Urinary bladder (tissue), 4 donors: Measurements from ENCODE around the gene SLC22A23. TPM values are rescaled to one million over a fixed set of nuclear protein-coding genes. Genes with fewer than 3 reads are reported as not detected.
"Not testable (repeated sequence)": the region's sequence is repeated elsewhere in the genome, so short reads cannot be mapped to it uniquely, and the experiment has no call there.

Source experiments
- DNase-seq: peaks from one replicate; pipeline ENCODE4 v3.0.0-alpha.2; 2015; ENCODE audit errors: extremely low spot score
- H3K27ac ChIP-seq: one replicate; pipeline ENCODE4 v1.5.1; 2013; ENCODE audit warnings: low read depth, mild to moderate bottlenecking, moderate library complexity
- H3K36me3 ChIP-seq: one replicate; pipeline ENCODE4 v1.6.1; 2013; ENCODE audit warnings: mild to moderate bottlenecking, moderate library complexity; ENCODE audit not compliant: insufficient read depth
- H3K4me1 ChIP-seq: one replicate; pipeline ENCODE4 v1.6.1; 2013; ENCODE audit warnings: mild to moderate bottlenecking, moderate library complexity; ENCODE audit not compliant: insufficient read depth
- H3K4me3 ChIP-seq: one replicate; pipeline ENCODE4 v1.5.1; 2013; ENCODE audit warnings: low read depth, low read length
- WGBS: extraction: QIAGEN DNeasy Blood & Tissue Kit; methylation state at CpG from one replicate; pipeline ENCODE4 v1.1.7; 2013; 5-methylcytosine and 5-hydroxymethylcytosine counted together
- polyA plus RNA-seq: library from polyadenylated mRNA; stranded (reverse); fragments of 200-250 nt; gene quantifications from one replicate; pipeline ENCODE4 v1.2.3, GENCODE V29; 2013
- total RNA-seq: library from RNA; depleted of rRNA; stranded (reverse); fragments of >200 nt; gene quantifications from one replicate; pipeline ENCODE4 v1.2.3, GENCODE V29; 2014
- donor health status: healthy with polysubstance abuse.
- donor health status: healthy.

Gene SLC22A23
- total and polyA plus RNA-seq, 2 donors = 4.9 to 6.6 TPM

DNA sequence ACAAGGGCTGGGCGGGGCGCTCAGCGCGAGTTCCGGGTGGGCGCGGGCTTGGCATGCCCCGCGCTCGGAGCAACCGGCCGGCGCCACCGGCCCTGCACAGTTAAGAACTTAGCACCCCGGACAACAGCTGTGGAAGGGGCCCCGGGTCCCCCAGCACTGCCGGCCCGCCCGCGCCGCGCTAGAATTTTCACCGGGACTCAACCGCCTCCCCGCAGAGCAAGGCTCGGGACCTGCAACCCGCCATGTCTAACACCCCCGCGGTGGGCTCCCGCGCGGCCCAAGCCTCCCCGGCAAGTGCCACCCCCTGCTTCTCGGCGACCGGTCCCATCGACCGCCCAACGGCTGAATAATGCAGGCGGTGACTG lies 203.3 kb downstream of the SLC22A23 start:
- Histone ChIP-seq H3K27ac (no peak overlapping the region), H3K36me3 (no peaks in the 10 kb centered on the region), H3K4me3 (no peak overlapping the region), H3K4me1 (no peaks in the 10 kb centered on the region)
- WGBS = 97% methylated on average over 40 of the region's 40 CpGs
- no peak for DNase-seq

DNA sequence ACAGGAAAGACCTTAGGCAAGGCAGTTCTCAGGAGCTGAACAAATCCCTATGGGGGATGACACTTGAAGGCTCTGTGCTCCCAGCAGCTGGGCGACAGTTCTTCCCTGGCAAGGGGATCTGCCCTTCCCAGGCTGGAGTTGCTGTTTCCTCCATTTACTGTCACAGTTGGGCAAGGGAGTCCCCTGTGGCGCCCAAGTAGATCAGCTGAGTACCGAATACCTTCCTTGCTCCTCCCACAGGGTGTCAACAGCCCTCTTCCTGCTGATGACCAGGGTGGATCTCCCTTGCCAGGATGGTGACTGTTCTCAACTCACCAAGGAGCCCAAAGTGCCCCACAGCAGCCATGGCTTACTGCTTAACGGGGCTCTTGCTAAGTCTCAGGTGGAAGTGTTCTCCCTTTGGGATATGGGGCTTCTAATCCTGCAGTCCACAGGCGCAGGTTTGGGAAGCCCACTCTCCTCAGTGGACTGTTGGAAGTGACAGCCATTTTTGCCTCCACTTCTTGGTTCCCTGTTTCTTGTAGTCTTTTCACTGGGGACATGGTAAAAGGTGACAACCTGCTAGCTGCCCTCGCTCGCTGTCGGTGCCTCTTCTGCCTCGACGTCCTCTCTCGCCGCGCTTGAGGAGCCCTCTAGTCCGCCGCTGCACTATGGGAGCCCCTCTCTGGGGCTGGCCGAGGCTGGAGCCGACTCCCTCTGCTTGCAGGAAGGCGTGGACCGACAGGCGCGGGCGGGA lies 203.8 kb downstream of the SLC22A23 start:
- 92% methylated on average over 22 of the region's 22 CpGs for WGBS
- no peak overlapping the region for H3K4me3 ChIP-seq
- H3K36me3 ChIP-seq = no peaks in the 10 kb centered on the region
- no peaks in the 10 kb centered on the region for H3K4me1 ChIP-seq
- H3K27ac ChIP-seq = no peak overlapping the region
- no peak for DNase-seq

DNA sequence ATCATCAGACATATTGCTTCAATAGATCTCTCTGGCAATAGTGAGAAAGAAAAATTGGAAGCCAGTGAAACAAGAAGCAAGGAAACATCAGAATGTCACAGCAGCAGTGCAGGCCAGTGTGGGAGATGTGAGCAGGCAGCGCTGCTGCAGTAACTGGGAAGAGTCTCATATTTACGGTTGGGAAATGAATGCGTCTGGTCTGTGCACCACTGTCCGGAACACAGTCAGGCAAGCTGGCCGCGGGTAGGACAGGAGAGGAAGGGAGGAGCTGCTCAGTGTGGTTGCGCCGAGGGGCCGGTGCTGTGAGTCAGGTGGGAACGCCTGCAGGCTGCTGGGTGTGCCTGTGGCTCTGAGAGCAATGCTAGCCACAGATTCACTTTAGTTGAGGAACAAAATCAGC lies 204.5 kb downstream of the SLC22A23 start:
- no peak overlapping the region for H3K27ac ChIP-seq
- no peaks in the 10 kb centered on the region for H3K36me3 ChIP-seq
- no peaks in the 10 kb centered on the region for H3K4me1 ChIP-seq
- 91% methylated on average over 10 of the region's 10 CpGs for WGBS
- no peak overlapping the region for H3K4me3 ChIP-seq
- DNase-seq = no peak

DNA sequence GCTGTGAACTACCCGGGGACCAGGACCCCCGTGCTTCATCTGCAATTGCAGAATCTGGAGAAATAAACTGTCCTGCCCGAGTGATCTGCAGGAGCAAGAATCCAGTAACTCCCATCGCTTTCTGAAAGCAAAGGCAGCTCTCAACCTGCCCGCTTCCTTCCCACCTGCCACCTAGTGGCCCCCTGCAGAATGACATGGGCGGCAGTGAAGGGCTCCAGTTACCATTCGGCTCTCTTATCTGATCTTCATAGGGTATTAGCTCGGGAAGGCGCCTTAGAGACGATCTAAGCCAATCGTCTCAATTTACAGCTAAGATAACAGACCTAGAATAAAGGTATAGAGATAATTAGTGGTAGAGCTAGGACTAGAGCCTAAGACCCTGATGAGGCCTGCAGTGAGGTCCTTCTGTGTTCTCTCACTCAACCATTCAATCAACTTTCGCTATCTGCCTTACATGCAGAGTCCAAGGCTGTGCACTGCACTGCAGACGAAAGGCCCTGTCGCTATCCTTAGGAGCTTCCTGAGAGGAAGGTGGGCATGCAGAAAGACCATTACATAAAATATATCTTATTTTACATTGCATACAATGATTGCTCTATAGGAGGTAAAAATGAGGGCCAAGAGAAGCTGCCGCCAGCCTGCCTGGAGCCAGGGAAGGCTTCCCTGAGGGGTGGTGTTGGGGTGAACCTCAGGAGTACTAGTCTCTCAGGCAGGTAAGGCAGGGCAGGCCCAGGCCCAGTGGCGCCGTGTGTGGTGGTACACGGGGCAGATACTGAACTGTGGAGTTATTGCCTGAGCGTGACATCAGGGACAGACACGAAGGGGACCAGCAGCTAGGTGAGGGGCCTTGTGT lies 205.2 kb downstream of the SLC22A23 start:
- Histone ChIP-seq H3K4me3 (no peak overlapping the region), H3K36me3 (no peaks in the 10 kb centered on the region), H3K27ac (no peak overlapping the region), H3K4me1 (no peaks in the 10 kb centered on the region)
- DNase-seq = peak; percentile 63
- WGBS = 38% methylated on average over 20 of the region's 20 CpGs

DNA sequence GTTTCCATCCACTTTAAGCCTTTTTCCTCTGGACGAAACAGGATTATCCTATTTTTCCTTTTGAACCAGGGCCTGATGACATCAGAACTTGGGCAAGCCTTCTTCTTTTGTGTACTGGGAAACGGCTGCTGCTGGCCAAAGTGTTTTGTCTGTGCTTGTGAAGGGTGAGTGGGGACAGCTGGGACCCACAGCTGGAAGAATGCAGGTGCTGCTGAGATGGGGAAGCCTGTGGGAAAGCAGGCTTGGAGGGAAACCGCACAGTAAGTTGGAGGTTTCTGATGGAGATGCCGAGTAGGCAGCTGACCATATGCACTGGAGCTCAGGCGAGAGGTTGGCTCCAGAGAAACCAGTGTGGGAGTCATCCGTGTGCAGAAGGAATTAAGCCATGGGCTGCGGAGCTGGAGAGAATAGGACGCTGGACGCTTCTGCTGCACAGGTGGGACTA lies 206.6 kb downstream of the SLC22A23 start:
- Histone ChIP-seq H3K4me1 (no peaks in the 10 kb centered on the region), H3K36me3 (no peaks in the 10 kb centered on the region), H3K27ac (no peak overlapping the region), H3K4me3 (no peak overlapping the region)
- 75% methylated on average over 9 of the region's 9 CpGs for WGBS
- DNase-seq = no peak

DNA sequence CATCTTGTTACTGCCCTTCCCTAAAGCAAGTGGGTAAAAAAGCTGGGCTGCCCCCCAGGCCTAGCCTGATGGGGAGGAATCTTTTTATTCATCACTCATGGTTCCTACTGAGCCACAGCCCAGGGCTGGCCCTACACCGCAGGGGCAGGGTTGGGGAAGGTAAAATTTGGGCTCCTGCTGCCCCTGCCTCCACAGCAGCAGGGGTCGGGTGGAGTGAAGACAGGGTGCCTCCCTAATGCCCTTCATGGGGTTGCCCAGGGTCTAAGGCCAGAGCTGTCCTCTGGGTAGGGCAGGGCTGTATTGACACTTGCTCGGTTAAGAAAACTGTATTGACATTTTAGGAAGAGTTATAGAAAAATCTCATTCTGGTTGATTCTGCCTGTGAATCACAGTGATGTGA lies 207.0 kb downstream of the SLC22A23 start:
- no peak for DNase-seq
- 86% methylated on average over 3 of the region's 3 CpGs for WGBS
- Histone ChIP-seq H3K27ac (no peak overlapping the region), H3K4me1 (no peaks in the 10 kb centered on the region), H3K4me3 (no peak overlapping the region), H3K36me3 (no peaks in the 10 kb centered on the region)

DNA sequence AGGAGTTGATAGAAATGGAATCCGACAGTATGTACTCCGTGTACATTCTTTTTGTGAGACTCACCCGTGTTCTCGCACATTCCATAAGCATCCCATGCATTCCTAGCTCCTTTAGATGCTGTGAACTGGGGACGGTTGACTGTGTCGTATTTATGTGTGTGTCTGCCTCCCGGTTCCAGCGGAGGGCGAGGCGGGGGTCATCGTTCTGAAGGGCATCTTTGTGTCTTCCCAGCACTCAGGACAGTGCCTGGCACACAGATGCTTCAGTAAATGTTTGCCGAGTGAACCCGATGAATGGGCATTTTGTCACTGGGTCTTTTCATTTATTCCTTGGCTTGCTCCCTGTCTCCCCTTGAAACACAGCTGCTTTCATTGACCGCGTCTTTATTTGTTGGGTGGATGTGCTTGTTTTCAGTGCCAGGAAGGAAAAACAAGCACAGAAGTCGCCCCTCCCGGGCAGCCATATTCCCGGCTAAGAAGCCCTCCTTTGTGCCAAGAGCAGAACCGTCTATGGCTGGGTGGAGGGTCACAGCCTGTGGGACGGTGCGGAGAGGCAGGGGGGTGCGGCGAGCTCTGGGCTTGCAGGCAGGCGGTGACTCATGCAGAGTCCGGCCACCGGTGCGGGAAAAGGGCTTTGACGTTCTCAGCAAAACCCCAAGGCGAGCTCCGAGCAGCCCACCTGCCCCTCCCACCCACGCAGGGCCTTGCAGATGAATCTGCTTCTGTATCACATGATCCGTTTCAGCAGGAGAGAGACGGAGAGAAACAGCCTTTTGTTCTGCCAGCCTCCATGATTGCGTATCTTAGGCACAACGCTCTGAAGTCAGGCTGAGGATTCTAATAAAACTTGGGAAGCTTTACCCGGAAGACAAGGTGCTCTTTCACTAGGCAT lies 209.3 kb downstream of the SLC22A23 start:
- Histone ChIP-seq H3K27ac (no peak overlapping the region), H3K4me3 (peak overlapping the region; percentile 12), H3K36me3 (no peaks in the 10 kb centered on the region), H3K4me1 (no peaks in the 10 kb centered on the region)
- WGBS = 23% methylated on average over 36 of the region's 36 CpGs
- no peak for DNase-seq

DNA sequence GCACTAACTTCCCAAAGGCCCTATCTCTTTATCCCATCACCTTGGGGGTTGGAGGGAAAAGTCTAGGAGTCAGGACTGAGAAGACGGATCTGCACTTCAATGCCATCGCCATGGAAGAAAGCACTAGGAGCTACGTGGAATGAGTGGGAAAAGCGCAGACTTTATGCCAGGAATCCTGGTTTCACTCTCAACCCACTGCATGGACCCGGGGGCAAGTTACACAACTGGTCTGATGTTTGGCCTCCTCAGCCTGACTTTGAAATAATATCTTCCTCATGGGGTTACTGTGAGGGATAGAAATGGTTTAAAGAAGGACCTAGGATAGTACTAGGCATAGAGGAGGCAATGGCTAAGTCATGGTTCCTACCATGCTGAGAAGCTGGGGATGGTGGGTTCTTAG lies 211.6 kb downstream of the SLC22A23 start:
- no peaks in the 10 kb centered on the region for H3K4me1 ChIP-seq
- 95% methylated on average over 5 of the region's 5 CpGs for WGBS

DNA sequence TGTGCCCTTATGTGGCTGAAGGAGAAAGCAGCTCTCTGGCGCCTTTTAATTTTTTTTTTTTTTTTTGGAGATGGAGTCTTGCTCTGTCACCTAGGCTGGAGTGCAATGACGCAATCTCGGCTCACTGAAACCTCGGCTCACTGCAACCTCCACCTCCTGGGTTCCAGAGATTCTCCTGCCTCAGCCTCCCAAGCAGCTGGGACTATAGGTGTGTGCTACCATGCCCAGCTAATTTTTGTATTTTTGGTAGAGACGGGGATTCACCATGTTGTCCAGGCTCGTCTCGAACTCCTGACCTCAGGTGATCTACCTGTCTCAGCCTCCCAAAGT lies 212.1 kb downstream of the SLC22A23 start:
- DNase-seq, H3K27ac ChIP-seq, H3K4me1 ChIP-seq, H3K36me3 ChIP-seq, H3K4me3 ChIP-seq: not testable (repeated sequence)
- 95% methylated on average over 7 of the region's 7 CpGs for WGBS

More for the DNA sequence above, 211.6 kb downstream of the SLC22A23 start:
- Histone ChIP-seq H3K27ac (no peak overlapping the region), H3K4me3 (no peak overlapping the region), H3K36me3 (no peaks in the 10 kb centered on the region)
- no peak for DNase-seq

DNA sequence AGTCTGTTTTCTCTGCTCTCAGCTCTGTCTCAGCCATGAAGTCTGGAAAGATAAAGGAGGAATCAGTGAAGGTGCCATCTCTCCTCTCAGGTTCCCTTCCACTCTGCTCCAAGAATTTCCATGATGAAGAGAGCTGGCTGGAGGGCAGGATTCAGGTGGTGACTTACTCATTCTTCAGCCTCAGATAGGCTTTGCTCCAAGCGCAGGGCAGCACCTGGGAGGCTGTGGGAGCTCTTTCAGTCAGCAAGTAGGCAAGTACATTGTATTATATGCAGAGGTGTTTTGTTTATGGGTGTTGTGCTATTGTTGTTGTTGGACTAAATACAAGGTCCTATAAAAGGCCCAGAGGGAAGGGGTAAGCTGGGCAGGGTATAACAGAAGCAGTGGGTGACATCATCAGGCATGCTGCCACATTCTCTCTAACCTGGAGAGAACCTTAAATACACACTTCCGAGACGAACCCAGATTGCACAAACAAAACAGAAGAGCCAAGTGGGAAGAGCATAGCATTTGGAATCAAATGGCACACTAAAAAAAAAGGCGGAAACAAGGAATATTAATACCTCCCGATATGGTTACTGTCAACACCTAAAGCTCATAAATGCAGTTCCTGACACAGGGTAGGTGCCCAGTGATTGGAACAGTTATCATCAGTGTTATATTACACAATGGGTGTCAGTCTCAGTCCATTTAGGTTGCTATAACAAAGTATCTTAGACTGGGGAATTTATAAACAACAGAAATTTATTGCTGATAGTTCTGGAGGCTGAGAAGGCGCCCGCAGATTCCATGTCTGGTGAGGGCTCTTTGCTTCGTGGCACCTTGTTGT lies 212.6 kb downstream of the SLC22A23 start:
- Histone ChIP-seq H3K36me3 (no peaks in the 10 kb centered on the region), H3K27ac (no peak overlapping the region), H3K4me1 (no peaks in the 10 kb centered on the region), H3K4me3 (no peak overlapping the region)
- DNase-seq = no peak
- WGBS = 72% methylated on average over 8 of the region's 8 CpGs

DNA sequence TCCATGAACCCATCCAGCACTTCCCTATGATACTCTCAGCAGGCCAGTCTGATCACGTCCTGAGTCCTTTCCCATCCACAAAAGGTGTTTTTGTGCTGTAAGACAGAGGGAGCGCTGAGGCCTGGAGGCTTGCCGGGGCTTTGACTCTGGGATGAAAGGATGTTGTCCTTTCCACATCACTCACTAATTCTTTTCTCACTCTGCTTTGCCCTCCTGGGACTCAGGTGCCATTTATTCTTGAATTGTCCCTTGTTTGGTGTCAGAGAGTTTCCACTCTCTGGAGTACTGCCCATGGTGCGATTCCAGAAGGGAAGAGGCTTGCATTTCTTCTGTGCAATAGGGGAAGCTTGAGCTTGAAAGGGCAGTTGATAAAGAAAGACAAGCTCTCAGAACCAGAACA lies 214.1 kb downstream of the SLC22A23 start:
- WGBS = 89% methylated on average over 4 of the region's 4 CpGs
- Histone ChIP-seq H3K36me3 (no peaks in the 10 kb centered on the region), H3K27ac (no peak overlapping the region), H3K4me3 (no peak overlapping the region), H3K4me1 (no peaks in the 10 kb centered on the region)
- DNase-seq = no peak

DNA sequence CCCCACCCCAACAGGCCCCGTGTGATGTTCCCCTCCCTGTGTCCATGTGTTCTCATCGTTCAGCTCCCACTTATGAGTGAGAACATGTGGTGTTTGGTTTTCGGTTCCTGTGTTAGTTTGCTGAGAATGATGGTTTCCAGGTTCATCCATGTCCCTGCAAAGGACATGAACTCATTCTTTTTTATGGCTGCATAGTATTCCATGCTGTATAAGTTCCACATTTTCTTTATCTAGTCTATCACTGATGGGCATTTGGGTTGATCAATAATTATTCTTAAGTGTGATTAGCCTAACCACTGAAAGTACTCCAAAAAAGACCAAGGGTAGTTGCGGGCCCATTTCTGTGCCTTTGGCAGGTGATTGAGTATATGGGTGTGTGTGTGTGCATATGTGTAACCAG lies 215.1 kb downstream of the SLC22A23 start:
- H3K36me3 ChIP-seq, DNase-seq, H3K4me1 ChIP-seq, H3K4me3 ChIP-seq, H3K27ac ChIP-seq: not testable (repeated sequence)
- WGBS = 89% methylated on average over 4 of the region's 4 CpGs

DNA sequence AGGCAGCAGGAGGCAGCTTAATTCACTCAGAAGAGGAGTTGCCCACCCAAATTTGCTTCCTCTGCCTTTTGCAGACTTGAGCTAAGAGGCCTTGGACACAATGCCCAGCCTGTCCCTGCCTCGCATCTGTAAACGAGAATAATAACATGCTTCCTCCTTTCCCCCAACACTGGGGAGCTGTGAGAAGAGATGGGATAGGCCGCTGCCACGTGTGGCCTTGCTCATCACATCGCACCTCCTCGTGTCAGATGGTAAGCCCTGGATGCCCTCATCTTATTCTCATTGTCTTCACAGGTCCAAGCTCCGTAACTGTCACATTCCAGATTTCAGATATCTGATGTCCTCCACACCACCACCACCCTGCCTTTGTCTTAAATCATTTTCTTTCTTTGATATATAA lies 216.3 kb downstream of the SLC22A23 start:
- WGBS = 62% methylated on average over 7 of the region's 7 CpGs
- H3K36me3 ChIP-seq = no peaks in the 10 kb centered on the region
- H3K27ac ChIP-seq = no peak overlapping the region
- no peak for DNase-seq
- H3K4me3 ChIP-seq = no peak overlapping the region
- no peaks in the 10 kb centered on the region for H3K4me1 ChIP-seq
